NOMO-1 treated with dmso at 0.1 percent for 144 hours (cell line): Measurements from ENCODE around the gene TOM1L2.

Experiments used
- DNase-seq: peaks from one replicate; lab custom pipeline; 2025; ENCODE audit not compliant: unreplicated experiment; lab: John Stamatoyannopoulos, UW

Gene TOM1L2

GRCh38 chr17:17900615-17901520 lies 71.3 kb downstream of the TOM1L2 start:
- peak; percentile 0 for DNase-seq

- no peak for DNase-seq
Measured at GRCh38 chr17:17899486-17899885, 72.7 kb downstream of the TOM1L2 start.

DNA sequence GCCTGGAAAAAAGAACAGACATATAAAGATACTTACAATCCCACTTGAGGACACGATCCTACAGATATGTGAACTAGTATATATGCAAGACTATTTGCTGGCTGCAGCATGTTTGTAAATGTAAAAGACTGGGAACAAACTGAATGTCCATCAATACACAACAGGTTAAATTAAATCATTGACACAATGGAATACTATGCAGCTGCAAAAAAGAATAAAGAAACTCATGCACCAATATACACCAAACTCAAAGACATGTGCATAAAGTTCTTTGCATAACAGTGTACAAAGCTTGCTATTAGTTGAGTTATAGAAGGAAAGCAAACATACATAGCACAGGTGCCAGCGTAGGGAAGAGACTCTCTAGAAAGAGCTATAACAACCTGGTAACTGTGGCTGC lies 73.5 kb downstream of the TOM1L2 start:
- DNase-seq = no peak

- no peak for DNase-seq
Measured at GRCh38 chr17:17897442-17897841, 74.8 kb downstream of the TOM1L2 start.

DNA sequence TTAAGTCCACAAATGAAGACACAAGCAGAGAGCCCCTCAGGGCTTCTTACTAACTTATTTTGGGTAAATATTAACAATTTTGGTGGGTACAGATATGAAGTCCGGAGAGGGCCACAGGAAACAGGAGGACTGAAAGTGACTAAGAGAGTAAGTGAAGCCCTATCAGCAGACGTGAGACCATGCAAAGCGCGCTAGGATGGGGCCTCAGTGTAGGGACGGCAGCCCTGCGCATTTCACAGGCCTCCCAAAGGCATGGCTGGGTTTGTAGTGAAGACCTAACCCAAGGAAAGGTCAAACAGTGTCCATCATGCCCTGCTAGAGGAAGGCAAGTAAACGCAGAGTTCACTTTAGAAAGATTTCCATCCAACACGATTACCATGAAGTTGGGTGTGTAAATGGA lies 75.5 kb downstream of the TOM1L2 start:
- DNase-seq = no peak

- no peak for DNase-seq
Measured at GRCh38 chr17:17893801-17894644, 78.2 kb downstream of the TOM1L2 start.

DNA sequence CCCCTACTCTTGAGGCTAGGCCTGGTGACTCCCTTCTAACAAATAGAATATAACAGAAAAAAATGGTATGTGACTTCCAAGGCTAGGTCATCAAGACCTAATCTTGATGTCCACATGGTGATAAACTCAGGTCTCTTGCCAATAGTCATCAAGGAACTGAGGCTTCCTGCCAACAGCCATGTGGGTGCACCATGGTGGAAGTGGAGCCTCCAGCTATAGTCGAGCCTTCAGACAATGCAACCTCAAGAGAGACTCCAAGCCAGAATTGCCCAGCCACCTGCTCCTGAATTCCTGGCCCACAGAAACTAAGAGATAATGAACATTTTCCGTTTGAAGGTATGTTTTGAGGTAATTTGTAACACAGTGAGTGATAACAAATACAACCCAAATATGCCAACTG lies 79.5 kb downstream of the TOM1L2 start:
- no peak for DNase-seq

DNA sequence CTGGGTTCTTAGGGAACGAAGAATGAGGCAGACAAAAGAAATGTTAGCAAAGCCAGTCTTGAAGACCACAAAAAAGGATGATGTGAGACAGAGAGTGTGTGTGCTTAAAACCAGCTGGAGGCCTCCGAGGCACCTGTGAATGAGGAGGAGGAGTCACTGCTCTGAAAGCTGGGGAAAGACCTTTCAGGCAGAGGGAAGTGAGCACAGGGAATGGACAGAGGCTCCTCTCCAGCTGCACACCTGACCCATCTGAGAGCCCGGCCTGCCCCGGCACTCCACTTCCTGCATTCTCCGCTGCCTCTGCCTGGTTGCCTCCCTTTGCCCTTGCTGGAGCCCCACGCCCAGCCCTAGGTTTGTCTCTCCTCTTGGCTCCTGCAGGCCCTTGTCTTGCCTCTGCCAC lies 80.2 kb downstream of the TOM1L2 start:
- no peak for DNase-seq

DNA sequence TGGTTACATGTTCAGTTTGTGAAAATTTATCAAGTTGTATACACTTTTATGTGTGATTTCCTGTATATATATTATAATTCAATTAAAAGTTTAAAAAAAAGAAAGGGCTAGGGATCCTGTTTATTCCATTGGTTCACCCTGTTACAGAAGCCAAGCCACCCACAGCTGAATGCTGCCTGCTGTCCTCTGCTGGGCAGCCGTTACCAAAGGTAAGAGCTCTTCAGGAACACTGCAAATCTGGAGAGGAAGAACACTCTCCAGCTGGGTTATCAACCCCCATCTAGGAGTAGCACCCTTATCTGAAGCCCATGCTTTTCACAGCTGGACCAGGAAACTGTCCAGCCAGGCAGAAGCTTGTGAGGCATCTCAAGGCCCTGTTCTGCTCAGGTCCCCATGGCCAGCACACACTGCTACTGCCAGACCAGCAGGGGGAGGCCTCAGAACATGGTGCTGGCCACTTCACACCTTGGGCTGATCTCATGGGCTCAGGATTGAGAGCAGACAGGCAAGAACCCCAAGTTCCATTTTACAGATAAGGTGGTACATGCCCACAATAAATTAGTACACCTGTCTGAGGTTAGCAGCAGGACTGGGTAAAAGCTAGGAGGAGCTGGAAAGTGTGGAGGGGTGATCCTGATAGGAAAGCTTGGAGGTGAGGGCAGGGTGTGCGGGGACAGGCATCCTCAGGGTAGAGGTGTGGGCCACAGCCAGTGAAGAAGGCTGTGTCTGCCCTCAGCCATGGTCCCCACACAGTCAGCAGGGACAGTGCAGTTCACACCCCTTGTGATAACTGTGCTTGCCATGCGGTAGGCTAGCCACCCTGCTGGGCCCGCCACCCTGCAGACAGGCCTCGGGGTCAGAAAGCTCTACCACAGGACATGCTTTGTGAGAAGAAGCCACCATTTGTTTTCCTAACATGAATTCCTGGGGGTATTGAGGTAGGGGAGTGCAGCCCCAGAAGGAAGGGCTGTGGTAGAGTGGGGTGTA lies 81.1 kb downstream of the TOM1L2 start:
- peak; percentile 18 for DNase-seq

- no peak for DNase-seq
Measured at GRCh38 chr17:17889922-17890321, 82.3 kb downstream of the TOM1L2 start.

- DNase-seq = no peak
Measured at GRCh38 chr17:17888821-17889220, 83.4 kb downstream of the TOM1L2 start.

DNA sequence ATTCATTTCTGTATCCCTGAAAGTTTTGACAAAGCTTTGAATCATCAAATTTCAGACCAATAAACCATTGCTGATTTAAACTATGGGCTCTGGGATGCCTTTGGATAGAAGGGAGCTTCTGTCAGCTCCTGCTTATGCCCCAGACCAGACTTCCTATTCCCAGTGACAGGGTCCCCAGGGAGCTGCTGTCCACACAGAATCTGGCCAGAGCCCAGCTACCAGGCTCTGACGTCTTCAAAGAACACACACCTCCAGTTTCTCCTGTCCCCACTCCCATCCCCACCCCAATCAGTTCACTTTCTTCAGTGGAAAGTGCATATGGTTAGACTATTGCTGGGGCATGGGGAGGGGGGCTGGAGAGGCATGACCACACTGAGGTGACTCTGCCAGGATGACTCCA lies 83.8 kb downstream of the TOM1L2 start:
- no peak for DNase-seq

- no peak for DNase-seq
Measured at GRCh38 chr17:17887752-17888304, 84.4 kb downstream of the TOM1L2 start.

DNA sequence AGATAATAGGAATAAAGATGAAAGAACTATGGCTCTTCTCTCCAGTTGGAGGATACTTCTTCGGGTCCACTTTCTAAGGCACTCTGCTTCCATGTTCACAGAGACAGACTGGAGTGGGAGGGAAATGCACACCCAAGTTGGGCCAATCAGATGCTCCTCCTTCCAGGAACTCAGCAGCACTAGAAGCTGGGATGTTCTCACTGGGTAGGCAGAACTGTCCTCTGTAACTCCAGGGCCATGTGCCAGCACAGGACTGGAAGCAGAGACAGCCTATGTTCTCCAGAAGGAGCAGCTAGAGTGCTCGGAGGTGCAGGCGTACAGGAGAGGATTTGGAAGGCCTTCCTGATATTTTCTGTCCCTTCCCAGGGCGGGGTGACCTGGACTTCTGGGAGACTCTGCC lies 85.5 kb downstream of the TOM1L2 start:
- no peak for DNase-seq

- DNase-seq = no peak
Measured at GRCh38 chr17:17886226-17886625, 86.0 kb downstream of the TOM1L2 start.

- DNase-seq = no peak
Measured at GRCh38 chr17:17884391-17885357, 87.5 kb downstream of the TOM1L2 start.

DNA sequence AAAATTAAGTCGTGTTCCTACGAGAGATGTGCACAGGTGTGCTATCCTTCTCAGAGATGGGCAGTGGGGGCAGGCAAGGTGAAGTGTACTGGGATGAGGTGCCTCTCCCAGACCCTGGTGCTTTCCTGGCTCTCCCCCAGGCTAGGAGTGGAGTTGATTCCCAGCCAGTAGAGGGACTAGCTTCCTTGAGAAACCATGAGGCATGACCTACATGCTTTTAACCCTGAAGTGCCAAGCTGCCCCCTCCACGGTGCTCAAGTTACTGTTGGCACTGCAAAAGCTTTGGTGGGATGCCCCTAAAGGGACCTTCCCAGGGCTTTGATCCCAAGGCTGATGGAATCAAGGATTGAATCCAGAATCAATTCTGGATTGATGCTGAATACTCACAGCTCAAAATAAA lies 88.4 kb downstream of the TOM1L2 start:
- DNase-seq = no peak

DNA sequence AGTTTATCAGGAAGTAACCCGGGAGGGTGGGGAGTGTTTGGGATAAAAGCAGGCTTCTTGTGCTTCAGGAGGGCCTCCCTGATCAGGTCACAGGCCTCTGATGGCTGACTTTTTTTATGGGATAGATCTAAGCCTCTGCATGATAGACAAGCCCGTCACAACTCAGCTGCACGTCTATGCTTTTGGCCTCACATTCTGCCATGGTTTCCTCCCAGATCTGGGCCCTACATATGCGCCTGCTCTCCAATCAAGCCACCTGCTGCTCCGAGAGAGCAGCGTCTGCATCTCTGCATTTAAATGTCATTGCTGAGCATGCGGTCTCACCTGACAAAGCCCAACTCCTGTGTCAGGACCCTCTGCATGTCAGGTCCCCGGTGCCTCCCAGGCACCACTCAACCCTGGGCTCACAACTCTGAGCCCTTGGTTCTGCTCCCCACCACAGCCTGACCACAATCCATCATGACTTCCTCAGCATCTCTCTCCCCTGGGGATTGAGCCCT lies 90.1 kb downstream of the TOM1L2 start:
- DNase-seq = no peak

DNA sequence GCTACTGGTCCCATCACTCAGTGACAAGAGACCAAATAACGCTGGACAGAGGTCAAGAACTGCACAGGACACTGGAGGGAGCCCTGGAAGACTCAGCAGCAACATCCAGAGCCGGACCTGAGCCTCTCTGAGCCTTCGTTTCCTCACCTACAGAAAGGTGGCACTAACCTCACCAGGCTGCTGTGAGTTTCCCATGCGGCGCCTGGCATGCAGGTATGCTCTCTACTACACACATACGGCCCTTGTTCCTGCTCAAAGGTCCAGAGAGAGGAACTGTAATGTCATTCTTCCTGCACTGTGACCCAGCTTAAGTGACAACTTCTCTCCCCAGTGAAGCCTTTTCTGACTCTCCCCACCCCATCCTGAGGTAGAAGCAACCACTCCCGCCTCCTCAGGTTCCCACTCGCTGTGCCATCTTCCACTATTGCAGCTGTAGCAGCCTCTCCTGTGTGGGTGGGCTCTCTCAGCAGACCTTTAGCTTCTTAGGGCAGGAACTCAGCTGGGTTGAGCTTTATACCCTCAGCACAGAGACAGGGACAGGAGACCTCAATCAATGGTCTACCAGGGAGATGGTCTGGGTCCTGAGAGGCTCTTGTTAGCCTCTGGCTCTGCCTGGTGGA lies 91.5 kb downstream of the TOM1L2 start:
- DNase-seq = no peak
